Hepatocyte (in vitro differentiated cells): Measurements from ENCODE around the gene OR52N2. TPM values are rescaled to one million over a fixed set of nuclear protein-coding genes. Genes with fewer than 3 reads are reported as not detected.
A peak's percentile ranks its signal among the peaks of the same experiment; 100 is the strongest.

Experiments used
- DNase-seq: peaks from one replicate; pipeline ENCODE4 v3.0.0-alpha.2; 2016; ENCODE audit warnings: low spot score
- H2AFZ ChIP-seq: fragments of 200-600 bp; sonication (generic); 2 replicates; pipeline ENCODE4 v1.6.0; 2016; ENCODE audit warnings: antibody characterized with exemption, mild to moderate bottlenecking
- H3K27ac ChIP-seq: fragments of 200-600 bp; sonication (generic); 2 replicates; pipeline ENCODE4 v1.5.1; 2016; ENCODE audit warnings: mild to moderate bottlenecking
- H3K27me3 ChIP-seq: fragments of 200-600 bp; sonication (generic); 2 replicates; pipeline ENCODE4 v1.6.1; 2016
- H3K36me3 ChIP-seq: fragments of 200-600 bp; sonication (generic); replicated peaks from 2 replicates; pipeline ENCODE4 v1.5.1; 2016; ENCODE audit warnings: low read depth; ENCODE audit not compliant: insufficient read depth
- H3K4me1 ChIP-seq: fragments of 200-600 bp; sonication (generic); 2 replicates; pipeline ENCODE4 v1.5.1; 2016; ENCODE audit warnings: mild to moderate bottlenecking, moderate library complexity; ENCODE audit not compliant: insufficient read depth
- H3K4me2 ChIP-seq: fragments of 200-600 bp; sonication (generic); 2 replicates; pipeline ENCODE4 v1.6.0; 2016
- H3K4me3 ChIP-seq: fragments of 200-600 bp; sonication (generic); 2 replicates; pipeline ENCODE4 v1.5.1; 2016; ENCODE audit warnings: mild to moderate bottlenecking
- H3K79me2 ChIP-seq: fragments of 200-600 bp; sonication (generic); 2 replicates; pipeline ENCODE4 v1.6.0; 2017; ENCODE audit warnings: mild to moderate bottlenecking
- H3K9me2 ChIP-seq: fragments of 200-600 bp; sonication (generic); replicated peaks from 2 replicates; pipeline ENCODE4 v1.6.0; 2017; ENCODE audit warnings: mild to moderate bottlenecking; ENCODE audit not compliant: insufficient read depth
- H3K9me3 ChIP-seq: fragments of 200-600 bp; sonication (generic); 2 replicates; pipeline ENCODE4 v1.5.1; 2016; ENCODE audit warnings: low read depth, mild to moderate bottlenecking
- H4K20me1 ChIP-seq: fragments of 200-600 bp; sonication (generic); 2 replicates; pipeline ENCODE4 v1.6.0; 2016; ENCODE audit warnings: mild to moderate bottlenecking; ENCODE audit not compliant: insufficient read depth, poor library complexity, severe bottlenecking
- CTCF ChIP-seq: fragments of 200-600 bp; sonication (generic); IDR thresholded peaks from 2 replicates; pipeline ENCODE4 v1.5.1; 2016; ENCODE audit warnings: antibody characterized with exemption, mild to moderate bottlenecking; ENCODE audit not compliant: poor library complexity
- EZH2 ChIP-seq: fragments of 200-600 bp; sonication (generic); IDR thresholded peaks from 2 replicates; pipeline ENCODE4 v1.6.1; 2016; ENCODE audit warnings: antibody characterized with exemption, mild to moderate bottlenecking, borderline replicate concordance
- EZH2phosphoT487 ChIP-seq: fragments of 200-600 bp; sonication (generic); IDR thresholded peaks from one replicate; pipeline ENCODE4 v1.6.1; 2018; ENCODE audit warnings: antibody characterized with exemption, mild to moderate bottlenecking, low read depth, moderate library complexity; ENCODE audit not compliant: unreplicated experiment, severe bottlenecking
- WGBS: methylation state at CpG from one replicate; pipeline ENCODE4 v1.1.6; 2016; ENCODE audit warnings: low lambda C conversion rate; ENCODE audit errors: missing lambda C conversion rate; 5-methylcytosine and 5-hydroxymethylcytosine counted together
- polyA plus RNA-seq: library from polyadenylated mRNA; unstranded; fragments of >200 nt; fragmentation: Nextera tagmentation; extraction: Ambion mirVana; gene quantifications from 2 replicates; pipeline ENCODE4 v1.2.1, GENCODE V29; 2016
- total RNA-seq: library from RNA; depleted of rRNA; stranded (reverse); fragments of >200 nt; gene quantifications from 2 replicates; pipeline ENCODE4 v1.2.3, GENCODE V29; 2014

The OR52N2 gene
- not detected in 2 replicates for total RNA-seq
- polyA plus RNA-seq, result not detected in 2 replicates

- peak within 1 kb of the TSS; percentile 80 for H2AFZ ChIP-seq
- peak; percentile 84 for DNase-seq
- H3K27ac ChIP-seq, result no peak within 1 kb of the TSS
- H3K4me2 ChIP-seq, result peak within 1 kb of the TSS; percentile 84
- peak within 1 kb of the TSS; percentile 39 for H3K4me3 ChIP-seq
- no peaks in the 10 kb centered on the region for H3K36me3 ChIP-seq
- H3K27me3 ChIP-seq, result no peaks in the 10 kb centered on the region
- H3K79me2 ChIP-seq, result no peaks in the 10 kb centered on the region
- WGBS, result 1% methylated on average over 24 of the region's 24 CpGs
- no peaks in the 10 kb centered on the region for H3K9me3 ChIP-seq
- no peaks in the 10 kb centered on the region for H4K20me1 ChIP-seq
- no peaks in the 10 kb centered on the region for H3K4me1 ChIP-seq
- no peaks in the 10 kb centered on the region for H3K9me2 ChIP-seq
- no peak for TF ChIP-seq EZH2
- peak; percentile 91 for TF ChIP-seq CTCF
Observed at GRCh38 chr11:5808500-5809121, at the start of gene OR52N2. Gene OR52N2, plus strand, starts transcription at chr11:5808924. Its CDS starts 11,412 bp downstream, at chr11:5820336.

GRCh38 chr11:5767056-5767455 lies 41.7 kb upstream of the OR52N2 start:
- DNase-seq, result no peak
- 70% methylated on average over 1 of the region's 1 CpG for WGBS
- no peak for TF ChIP-seq EZH2
- no peak for TF ChIP-seq EZH2phosphoT487
- TF ChIP-seq CTCF, result no peak
- Histone ChIP-seq H3K4me3 (no peak overlapping the region), H2AFZ (no peak overlapping the region), H3K9me3 (no peaks in the 10 kb centered on the region), H3K27ac (no peak overlapping the region), H3K4me1 (no peaks in the 10 kb centered on the region), H3K4me2 (no peak overlapping the region), H3K79me2 (no peaks in the 10 kb centered on the region), H3K36me3 (no peaks in the 10 kb centered on the region), H3K9me2 (no peaks in the 10 kb centered on the region), H4K20me1 (no peaks in the 10 kb centered on the region), H3K27me3 (no peaks in the 10 kb centered on the region)

GRCh38 chr11:5783255-5783654 lies 25.5 kb upstream of the OR52N2 start, which contains the start of gene OR52N5:
Gene OR52N5, minus strand, starts transcription at chr11:5783355. Its CDS starts 4,721 bp downstream, at chr11:5778634.
- DNase-seq, result no peak
- no peaks in the 10 kb centered on the region for H3K9me3 ChIP-seq
- H3K4me3 ChIP-seq, result no peak within 1 kb of the TSS
- no peak within 1 kb of the TSS for H3K27ac ChIP-seq
- H3K79me2 ChIP-seq, result no peaks in the 10 kb centered on the region
- H2AFZ ChIP-seq, result no peak within 1 kb of the TSS
- TF ChIP-seq EZH2phosphoT487, result no peak
- TF ChIP-seq CTCF, result no peak
- no peak for TF ChIP-seq EZH2
- WGBS, result 50% methylated on average over 4 of the region's 4 CpGs
- no peaks in the 10 kb centered on the region for H3K27me3 ChIP-seq
- H3K4me1 ChIP-seq, result no peaks in the 10 kb centered on the region
- no peaks in the 10 kb centered on the region for H3K9me2 ChIP-seq
- H4K20me1 ChIP-seq, result no peaks in the 10 kb centered on the region
- no peak within 1 kb of the TSS for H3K4me2 ChIP-seq
- no peaks in the 10 kb centered on the region for H3K36me3 ChIP-seq
